Type B pancreatic cell (in vitro differentiated cells): ENCODE measurements around the gene GNG4. TPM values are rescaled to one million over a fixed set of nuclear protein-coding genes. Genes with fewer than 3 reads are reported as not detected.
"Not testable (repeated sequence)": the region's sequence is repeated elsewhere in the genome, so short reads cannot be mapped to it uniquely, and the experiment has no call there.

ENCODE experiments used
- DNase-seq: peaks from one replicate; pipeline ENCODE4 v3.0.0; 2021; ENCODE audit warnings: mixed read lengths; ENCODE audit not compliant: unreplicated experiment; ENCODE audit errors: extremely low spot score
- H3K27ac Mint-ChIP-seq: 2 replicates; pipeline ENCODE4 v1.8.0; 2021; ENCODE audit warnings: mild to moderate bottlenecking, mixed read lengths
- H3K27me3 Mint-ChIP-seq: 2 replicates; pipeline ENCODE4 v1.8.0; 2021; ENCODE audit warnings: mixed read lengths
- H3K36me3 Mint-ChIP-seq: 2 replicates; pipeline ENCODE4 v1.8.0; 2021; ENCODE audit warnings: mixed read lengths
- H3K4me1 Mint-ChIP-seq: one replicate; pipeline ENCODE4 v1.8.0; 2021; ENCODE audit warnings: mixed read lengths; ENCODE audit not compliant: unreplicated experiment
- H3K4me3 Mint-ChIP-seq: 2 replicates; pipeline ENCODE4 v1.8.0; 2021; ENCODE audit warnings: mild to moderate bottlenecking, mixed read lengths
- H3K9me3 Mint-ChIP-seq: 2 replicates; pipeline ENCODE4 v1.8.0; 2021; ENCODE audit warnings: mixed read lengths
- total RNA-seq: library from RNA; stranded (reverse); gene quantifications from 2 replicates; pipeline ENCODE4 v1.2.1, GENCODE V29; 2021; ENCODE audit warnings: low replicate concordance
- TF ChIP-seq, protein P1 (sequence below): fragments of 200-600 bp; sonication (generic); conservative IDR thresholded peaks from 2 replicates; pipeline ENCODE4 v1.5.0; 2021; ENCODE audit warnings: antibody characterized with exemption, mild to moderate bottlenecking

The GNG4 gene
- total RNA-seq, 1 donor from 2014 or later, result 28.5 TPM

DNA sequence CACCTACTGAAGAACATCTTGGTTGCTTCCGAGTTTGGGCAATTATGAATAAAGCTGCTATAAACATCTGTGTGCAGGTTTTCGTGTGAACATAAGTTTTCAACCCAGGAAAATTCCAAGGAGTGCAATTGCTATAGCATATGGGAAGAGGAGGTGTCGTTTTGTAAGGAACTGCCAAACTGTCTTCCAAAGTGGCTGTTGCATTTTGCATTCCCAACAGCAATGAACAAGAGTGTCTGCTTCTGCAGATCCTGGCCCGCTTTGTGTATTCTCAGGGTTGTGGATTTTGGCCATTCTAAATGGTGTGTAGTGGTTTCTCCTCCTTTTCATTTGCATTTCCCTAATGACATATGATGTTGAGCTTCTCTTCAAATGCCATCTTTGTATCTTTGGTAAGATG is 23.8 kb downstream of the GNG4 start:
- Mint-ChIP-seq H3K27ac (peak overlapping the region; percentile 31), H3K27me3 (no peaks in the 10 kb centered on the region), H3K36me3 (peaks cover 4% of the 10 kb centered on the region), H3K4me1 (peaks cover 27% of the 10 kb centered on the region), H3K4me3 (no peak overlapping the region), H3K9me3 (no peaks in the 10 kb centered on the region)
- TF ChIP-seq, protein P1, sequence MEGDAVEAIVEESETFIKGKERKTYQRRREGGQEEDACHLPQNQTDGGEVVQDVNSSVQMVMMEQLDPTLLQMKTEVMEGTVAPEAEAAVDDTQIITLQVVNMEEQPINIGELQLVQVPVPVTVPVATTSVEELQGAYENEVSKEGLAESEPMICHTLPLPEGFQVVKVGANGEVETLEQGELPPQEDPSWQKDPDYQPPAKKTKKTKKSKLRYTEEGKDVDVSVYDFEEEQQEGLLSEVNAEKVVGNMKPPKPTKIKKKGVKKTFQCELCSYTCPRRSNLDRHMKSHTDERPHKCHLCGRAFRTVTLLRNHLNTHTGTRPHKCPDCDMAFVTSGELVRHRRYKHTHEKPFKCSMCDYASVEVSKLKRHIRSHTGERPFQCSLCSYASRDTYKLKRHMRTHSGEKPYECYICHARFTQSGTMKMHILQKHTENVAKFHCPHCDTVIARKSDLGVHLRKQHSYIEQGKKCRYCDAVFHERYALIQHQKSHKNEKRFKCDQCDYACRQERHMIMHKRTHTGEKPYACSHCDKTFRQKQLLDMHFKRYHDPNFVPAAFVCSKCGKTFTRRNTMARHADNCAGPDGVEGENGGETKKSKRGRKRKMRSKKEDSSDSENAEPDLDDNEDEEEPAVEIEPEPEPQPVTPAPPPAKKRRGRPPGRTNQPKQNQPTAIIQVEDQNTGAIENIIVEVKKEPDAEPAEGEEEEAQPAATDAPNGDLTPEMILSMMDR, result no peak
- DNase-seq, result no peak

DNA sequence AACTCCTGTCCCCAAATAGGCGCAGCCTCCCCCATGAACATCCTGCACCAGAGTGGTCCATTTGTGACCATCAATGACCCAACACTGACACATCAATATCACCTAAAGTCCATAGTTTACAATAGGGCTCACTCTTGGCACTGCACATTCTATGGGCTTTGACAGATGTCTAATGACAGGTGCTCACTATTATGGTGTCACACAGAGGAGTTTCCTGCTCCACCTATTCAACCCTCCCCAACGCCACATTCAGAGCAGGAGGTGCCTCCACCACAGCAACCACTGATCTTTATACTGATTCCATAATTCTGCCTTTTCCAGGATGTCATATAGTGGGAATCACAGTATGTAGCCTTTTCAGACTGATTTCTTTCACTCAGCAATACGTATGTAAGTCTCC is 24.2 kb downstream of the GNG4 start:
- Mint-ChIP-seq H3K27ac (peak overlapping the region; percentile 31), H3K9me3 (no peaks in the 10 kb centered on the region), H3K27me3 (no peaks in the 10 kb centered on the region), H3K36me3 (peaks cover 4% of the 10 kb centered on the region), H3K4me1 (peaks cover 27% of the 10 kb centered on the region), H3K4me3 (no peak overlapping the region)
- DNase-seq, result no peak
- TF ChIP-seq, protein P1, result no peak

DNA sequence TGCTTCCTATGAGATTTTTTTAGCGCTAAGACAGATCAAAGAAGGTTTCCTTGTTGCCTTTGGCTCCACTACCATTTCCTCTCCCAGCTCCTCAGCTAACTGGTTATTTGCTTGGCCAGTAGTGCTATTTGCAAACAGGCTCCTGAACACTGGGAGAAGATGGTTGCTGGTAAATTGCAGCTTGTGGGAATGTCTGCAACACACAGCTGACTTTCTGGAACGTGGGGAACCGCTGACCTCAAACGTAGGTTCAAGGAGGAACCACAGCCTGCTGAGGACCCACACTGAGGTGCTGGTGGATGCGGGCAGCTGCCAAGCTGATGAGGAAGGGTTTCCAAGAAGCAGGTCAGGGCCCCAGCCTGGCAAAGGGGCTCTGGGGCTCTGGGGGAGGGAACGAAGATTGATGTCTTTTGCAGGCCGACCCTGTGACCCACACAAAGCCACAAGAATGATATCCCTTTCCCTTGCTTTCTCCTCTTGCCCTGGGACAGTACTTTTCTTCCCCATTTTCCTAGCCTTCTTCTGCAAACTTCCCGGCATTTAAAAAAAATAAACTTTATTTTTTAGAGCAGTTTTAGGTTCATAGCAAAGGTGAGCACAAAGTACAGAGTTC is 24.8 kb downstream of the GNG4 start:
- no peaks in the 10 kb centered on the region for H3K27me3 Mint-ChIP-seq
- TF ChIP-seq, protein P1, result no peak
- H3K4me3 Mint-ChIP-seq, result no peak overlapping the region
- DNase-seq, result no peak
- H3K36me3 Mint-ChIP-seq, result peaks cover 4% of the 10 kb centered on the region
- peaks cover 27% of the 10 kb centered on the region for H3K4me1 Mint-ChIP-seq
- H3K27ac Mint-ChIP-seq, result peak overlapping the region; percentile 31
- no peaks in the 10 kb centered on the region for H3K9me3 Mint-ChIP-seq

DNA sequence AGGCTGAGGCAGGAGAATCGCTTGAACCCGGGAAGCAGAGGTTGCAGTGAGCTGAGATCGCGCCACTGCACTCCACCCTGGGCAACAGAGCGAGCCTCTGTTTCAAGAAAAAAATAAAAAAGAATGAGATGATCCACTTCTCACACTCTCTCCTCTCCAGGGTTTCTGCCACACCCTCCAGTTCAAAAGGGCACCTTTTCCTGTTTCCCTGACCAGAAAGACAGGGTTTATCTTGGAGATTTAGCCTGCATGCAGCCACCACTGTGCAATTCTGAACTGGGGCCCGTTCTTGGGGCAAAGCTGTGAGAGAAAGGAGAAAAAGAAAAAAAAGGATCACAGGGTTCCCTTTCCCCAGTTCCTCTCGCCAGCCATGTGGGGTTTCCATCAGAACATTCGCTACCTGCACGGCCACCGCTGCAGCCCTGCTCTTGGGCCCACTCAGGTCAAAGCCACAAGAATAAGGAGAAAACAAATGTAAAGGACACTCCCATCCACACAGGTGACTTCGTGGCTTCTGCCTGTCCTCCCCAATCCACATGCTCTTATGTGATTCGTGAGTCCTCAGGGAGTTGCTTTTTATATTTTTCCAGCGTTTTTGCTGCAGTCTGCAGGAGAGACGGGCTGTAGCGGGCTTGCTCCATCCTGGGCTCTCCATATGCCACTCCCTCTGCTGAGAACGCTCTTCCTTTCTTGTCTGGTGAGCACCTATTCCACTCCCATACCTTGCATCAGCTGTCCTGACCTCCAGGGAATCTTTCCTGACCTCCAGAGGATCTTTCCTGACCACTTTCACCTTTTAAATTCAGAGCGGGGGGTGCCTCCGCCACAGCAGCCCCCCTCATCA is 26.4 kb downstream of the GNG4 start:
- Mint-ChIP-seq H3K27ac (peak overlapping the region; percentile 79), H3K27me3 (no peaks in the 10 kb centered on the region), H3K9me3 (no peaks in the 10 kb centered on the region), H3K4me1 (peaks cover 27% of the 10 kb centered on the region), H3K4me3 (peak overlapping the region; percentile 50), H3K36me3 (peaks cover 4% of the 10 kb centered on the region)
- no peak for DNase-seq
- TF ChIP-seq, protein P1, result no peak

DNA sequence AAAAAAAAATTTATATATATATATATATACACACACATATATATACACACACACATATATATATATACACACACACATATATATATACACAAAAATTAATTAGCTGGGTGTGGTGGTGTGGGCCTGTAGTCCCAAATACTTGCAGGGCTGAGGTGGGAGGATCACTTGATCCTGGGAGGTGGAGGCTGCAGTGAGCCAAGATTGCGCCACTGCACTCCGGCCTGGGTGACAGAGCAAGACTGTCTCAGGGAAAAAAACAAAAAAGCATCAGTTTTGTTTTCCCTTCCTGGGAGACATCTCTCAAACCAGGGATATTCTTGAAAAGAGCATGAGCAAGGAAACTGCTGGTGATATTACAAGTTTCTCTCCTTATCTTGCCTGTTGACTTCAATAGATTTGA is 30.4 kb downstream of the GNG4 start:
- not testable (repeated sequence) for DNase-seq, H3K4me3 Mint-ChIP-seq, H3K9me3 Mint-ChIP-seq, H3K27me3 Mint-ChIP-seq, H3K27ac Mint-ChIP-seq, H3K36me3 Mint-ChIP-seq
- peaks cover 13% of the 10 kb centered on the region for H3K4me1 Mint-ChIP-seq

DNA sequence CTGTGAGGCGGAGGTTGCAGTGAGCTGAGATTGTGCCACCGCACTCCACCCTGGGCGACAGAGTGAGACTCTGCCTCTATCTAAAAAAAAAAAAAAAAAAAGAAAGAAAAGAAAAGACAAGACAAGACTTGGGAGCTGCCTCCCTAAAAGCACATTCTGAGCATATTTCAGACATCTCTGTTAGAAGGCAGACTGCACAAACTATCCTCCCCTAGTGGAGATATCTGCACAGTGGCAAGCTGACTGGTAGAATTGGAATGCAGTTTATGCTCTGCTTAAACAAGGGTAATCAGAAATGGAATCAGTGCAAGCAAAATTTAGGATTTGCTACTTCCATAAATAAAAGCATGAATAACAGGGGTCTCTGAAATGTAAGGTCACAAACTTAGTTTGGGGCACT is 31.8 kb downstream of the GNG4 start:
- no peaks in the 10 kb centered on the region for H3K9me3 Mint-ChIP-seq
- H3K27ac Mint-ChIP-seq, result peak overlapping the region; percentile 61
- no peaks in the 10 kb centered on the region for H3K27me3 Mint-ChIP-seq
- DNase-seq, result no peak
- no peak overlapping the region for H3K4me3 Mint-ChIP-seq
- H3K36me3 Mint-ChIP-seq, result no peaks in the 10 kb centered on the region
- TF ChIP-seq, protein P1, result peak; percentile 48
- peaks cover 3% of the 10 kb centered on the region for H3K4me1 Mint-ChIP-seq
